Measurements from ENCODE around the gene ID1.
"Not testable (repeated sequence)": the region's sequence is repeated elsewhere in the genome, so short reads cannot be mapped to it uniquely, and the experiment has no call there.

The ID1 gene

GRCh38 chr20:31637660-31638059, 32.6 kb downstream of the ID1 start, which contains the start of gene COX4I2:
Gene COX4I2 (plus strand): TSS chr20:31637912. CDS start chr20:31639018, 1,106 bp downstream.
- DNase-seq (ENCODE audit: low read depth in 2 of 2), result no peak

GRCh38 chr20:31638317-31638716, 33.2 kb downstream of the ID1 start:
- no peak for DNase-seq (ENCODE audit: low read depth in 2 of 2)

GRCh38 chr20:31638816-31639215, 33.7 kb downstream of the ID1 start:
- no peak for DNase-seq (ENCODE audit: low read depth in 2 of 2)

DNA sequence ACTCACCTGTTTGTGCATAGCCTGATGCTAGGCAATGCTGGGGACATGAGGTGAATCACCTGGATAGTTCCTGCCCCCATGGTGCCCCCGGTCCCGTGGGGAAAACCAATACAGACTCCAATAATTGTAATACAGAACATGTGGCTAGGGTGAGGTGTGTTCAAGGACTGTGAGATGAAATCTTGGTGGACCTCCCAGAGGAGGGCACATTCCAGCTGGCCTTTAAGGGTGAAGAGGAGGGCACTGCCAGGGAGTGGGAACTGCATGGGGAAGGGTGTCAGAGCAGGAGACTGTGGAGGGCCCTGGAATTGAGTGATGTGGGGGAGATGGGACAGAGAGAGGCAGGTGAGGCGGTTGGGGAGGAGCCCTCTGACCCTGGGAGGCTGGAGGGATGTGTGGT, 35.2 kb downstream of the ID1 start:
- no peak for DNase-seq (ENCODE audit: low read depth in 2 of 2)

DNA sequence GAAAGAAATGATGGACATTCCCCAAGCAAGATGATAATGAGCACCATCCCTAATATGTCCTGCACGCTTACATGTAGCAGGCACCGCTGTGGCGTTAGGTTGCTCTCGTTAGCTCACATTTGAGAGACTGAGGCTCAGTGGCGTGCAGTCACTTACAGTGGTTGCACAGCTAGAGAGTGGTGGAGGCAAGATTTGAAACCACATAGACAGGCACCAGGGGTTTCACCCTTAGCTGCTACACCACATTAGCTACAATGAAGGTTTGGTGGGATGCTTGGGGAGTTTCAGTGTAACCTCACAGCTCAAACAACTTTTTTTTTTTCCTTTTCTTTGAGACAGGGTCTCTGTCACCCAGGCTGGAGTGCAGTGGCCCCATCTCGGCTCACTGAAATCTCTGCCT, 36.3 kb downstream of the ID1 start:
- DNase-seq (ENCODE audit: low read depth in 2 of 2), result no peak

DNA sequence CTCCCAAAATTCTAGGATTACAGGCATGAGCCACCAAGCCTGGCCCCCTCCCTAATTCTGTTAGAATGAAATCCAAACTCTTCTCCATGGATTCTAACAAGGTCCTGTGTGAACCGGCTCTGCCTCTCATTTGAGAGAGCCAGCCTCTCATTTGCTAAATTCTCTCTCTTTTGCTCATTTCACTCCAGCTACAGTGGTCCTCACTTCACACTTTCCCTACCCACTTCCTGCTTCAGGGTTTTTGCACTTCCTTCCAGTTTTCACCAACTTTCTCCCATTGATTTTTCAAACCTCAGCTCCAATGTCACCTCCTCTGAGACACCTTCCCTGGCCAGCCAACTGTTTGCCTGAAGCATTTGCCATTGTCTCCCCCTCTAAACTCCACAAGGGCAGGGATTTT, 37.7 kb downstream of the ID1 start:
- no peak for DNase-seq (ENCODE audit: low read depth in 2 of 2)

DNA sequence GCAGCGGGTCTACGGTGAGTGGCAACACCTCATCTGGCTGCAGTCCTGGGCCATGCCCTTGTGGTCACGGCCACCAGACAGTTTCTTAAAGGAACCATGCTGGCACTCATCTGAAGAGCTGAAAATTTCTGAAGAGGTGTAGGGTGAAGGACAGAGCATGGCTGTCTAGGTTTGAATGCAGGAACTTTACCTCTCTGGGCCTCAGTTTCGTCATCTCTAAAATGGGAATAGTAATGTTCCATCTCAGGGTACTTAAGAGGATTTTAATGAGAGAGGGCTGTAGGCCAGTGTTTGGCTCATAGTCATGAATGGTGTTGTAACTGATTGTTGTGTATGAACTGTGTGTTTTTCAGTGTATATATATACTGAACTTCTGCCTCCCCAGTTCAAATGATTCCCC, 38.4 kb downstream of the ID1 start:
- no peak for DNase-seq (ENCODE audit: low read depth in 2 of 2)

GRCh38 chr20:31644701-31645100, 39.6 kb downstream of the ID1 start:
- no peak for DNase-seq (ENCODE audit: low read depth in 2 of 2)

DNA sequence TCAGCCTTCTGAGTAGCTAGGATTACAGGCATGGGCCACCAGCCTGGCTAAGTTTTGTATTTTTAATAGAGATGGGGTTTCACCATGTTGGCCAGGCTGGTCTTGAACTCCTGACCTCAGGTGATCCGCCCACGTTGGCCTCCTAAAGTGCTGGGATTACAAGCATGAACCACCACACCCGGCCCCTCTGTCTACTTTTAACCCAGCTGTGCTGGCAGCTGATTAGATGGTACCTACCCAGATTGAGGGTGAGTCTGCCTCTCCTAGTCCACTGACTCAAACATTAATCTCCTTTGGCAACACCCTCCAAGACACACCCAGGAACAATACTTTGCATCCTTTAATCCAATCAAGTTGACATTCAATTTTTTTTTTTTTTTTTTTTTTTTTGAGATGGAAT, 43.0 kb downstream of the ID1 start:
- DNase-seq (ENCODE audit: low read depth in 2 of 2), result not testable (repeated sequence)

DNA sequence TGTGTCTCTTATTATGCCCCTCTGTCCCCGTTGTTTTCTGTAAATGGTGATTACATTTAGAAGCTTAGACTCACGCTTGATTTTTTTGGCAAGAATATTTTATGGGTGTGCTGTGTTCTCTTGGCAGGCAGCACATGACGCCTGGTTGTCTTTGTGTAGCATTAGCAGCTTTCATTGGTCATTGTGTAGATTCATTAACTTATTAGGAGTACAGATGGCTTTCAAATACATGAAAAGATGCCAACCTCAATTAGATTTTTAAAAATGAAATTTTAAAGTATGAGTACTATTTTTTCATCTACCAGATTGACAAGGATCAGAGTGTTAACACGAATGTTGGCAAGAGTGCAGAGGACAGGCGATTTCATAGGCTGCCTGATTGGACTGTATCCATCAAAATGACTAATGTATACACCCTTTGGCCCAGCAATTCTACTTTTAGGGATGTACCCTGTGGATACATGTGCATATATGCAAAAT, 47.9 kb downstream of the ID1 start:
- no peak for DNase-seq (ENCODE audit: low read depth in 2 of 2)

GRCh38 chr20:31653561-31653960, 48.5 kb downstream of the ID1 start:
- DNase-seq (ENCODE audit: low read depth in 2 of 2), result no peak

- no peak for DNase-seq (ENCODE audit: low read depth in 2 of 2)
Observed at GRCh38 chr20:31654534-31654933, 49.4 kb downstream of the ID1 start.
